GM12892 (cell line): ENCODE results near the gene RREB1.
A peak's percentile ranks its signal among the peaks of the same experiment; 100 is the strongest.

ENCODE experiments used
- DNase-seq: peaks from one replicate; pipeline ENCODE4 v3.0.0; 2011; ENCODE audit not compliant: insufficient read length
- FAIRE-seq: peaks from 2 replicates; lab custom pipeline; 2011; peaks lifted over from hg19 to GRCh38; lab: Jason Lieb, UNC
- POLR2A ChIP-seq: IDR thresholded peaks from 2 replicates; pipeline ENCODE4 v1.6.1; 2011; ENCODE audit warnings: low read depth, low read length, control low read depth
- POLR2AphosphoS5 ChIP-seq: IDR thresholded peaks from 2 replicates; pipeline ENCODE4 v1.6.1; 2011; ENCODE audit warnings: low read depth, low read length, control low read depth
- TAF1 ChIP-seq: IDR thresholded peaks from 2 replicates; pipeline ENCODE4 v1.6.1; 2011; ENCODE audit warnings: low read depth, mild to moderate bottlenecking, control low read depth, low read length, borderline replicate concordance

RREB1 gene

GRCh38 chr6:7161845-7162244, 54.1 kb downstream of the RREB1 start:
- TF ChIP-seq POLR2A (no peak), TAF1 (no peak), POLR2AphosphoS5 (no peak)
- FAIRE-seq (no peak), DNase-seq (no peak)

- TF ChIP-seq POLR2AphosphoS5 (no peak), POLR2A (no peak), TAF1 (no peak)
- FAIRE-seq (no peak), DNase-seq (no peak)
Measured at GRCh38 chr6:7163661-7164071, 55.9 kb downstream of the RREB1 start.

- TF ChIP-seq POLR2A: no peak
- TF ChIP-seq POLR2AphosphoS5: no peak
- no peak for TF ChIP-seq TAF1
- no peak for DNase-seq
- FAIRE-seq: no peak
Measured at GRCh38 chr6:7164536-7165001, 56.8 kb downstream of the RREB1 start.

- FAIRE-seq: no peak
- DNase-seq: no peak
- TF ChIP-seq POLR2A: no peak
- TF ChIP-seq POLR2AphosphoS5: no peak
- no peak for TF ChIP-seq TAF1
Measured at GRCh38 chr6:7165002-7165889, 57.5 kb downstream of the RREB1 start.

GRCh38 chr6:7165890-7166267, 58.1 kb downstream of the RREB1 start:
- no peak for FAIRE-seq
- no peak for DNase-seq
- TF ChIP-seq POLR2AphosphoS5: no peak
- no peak for TF ChIP-seq TAF1
- no peak for TF ChIP-seq POLR2A

GRCh38 chr6:7166410-7167293, 58.9 kb downstream of the RREB1 start:
- DNase-seq (no peak), FAIRE-seq (no peak)
- TF ChIP-seq POLR2A (no peak), TAF1 (no peak), POLR2AphosphoS5 (no peak)

GRCh38 chr6:7169296-7169721, 61.5 kb downstream of the RREB1 start:
- TF ChIP-seq POLR2AphosphoS5 (no peak), TAF1 (no peak), POLR2A (no peak)
- no peak for DNase-seq
- FAIRE-seq: no peak

GRCh38 chr6:7170117-7170732, 62.5 kb downstream of the RREB1 start:
- DNase-seq (no peak), FAIRE-seq (no peak)
- TF ChIP-seq POLR2AphosphoS5: no peak
- no peak for TF ChIP-seq TAF1
- TF ChIP-seq POLR2A: no peak

- no peak for DNase-seq
- peak; percentile 79 for FAIRE-seq
- no peak for TF ChIP-seq POLR2A
- no peak for TF ChIP-seq POLR2AphosphoS5
Measured at GRCh38 chr6:7171119-7171518, 63.4 kb downstream of the RREB1 start.

GRCh38 chr6:7171733-7172132, 64.0 kb downstream of the RREB1 start:
- DNase-seq (no peak), FAIRE-seq (no peak)
- no peak for TF ChIP-seq POLR2A
- no peak for TF ChIP-seq POLR2AphosphoS5
- no peak for TF ChIP-seq TAF1

- TF ChIP-seq POLR2AphosphoS5 (no peak), TAF1 (no peak), POLR2A (no peak)
- DNase-seq (no peak), FAIRE-seq (no peak)
Measured at GRCh38 chr6:7172649-7173048, 64.9 kb downstream of the RREB1 start.
